NCI-H345 treated with DMSO at 0.1 percent for 48 hours (cell line): Measurements from ENCODE around the gene NTF4.
"Not testable (repeated sequence)": the region's sequence is repeated elsewhere in the genome, so short reads cannot be mapped to it uniquely, and the experiment has no call there.

Source experiments
- DNase-seq: peaks from one replicate; lab custom pipeline; 2025; ENCODE audit not compliant: unreplicated experiment; lab: John Stamatoyannopoulos, UW

The NTF4 gene

DNA sequence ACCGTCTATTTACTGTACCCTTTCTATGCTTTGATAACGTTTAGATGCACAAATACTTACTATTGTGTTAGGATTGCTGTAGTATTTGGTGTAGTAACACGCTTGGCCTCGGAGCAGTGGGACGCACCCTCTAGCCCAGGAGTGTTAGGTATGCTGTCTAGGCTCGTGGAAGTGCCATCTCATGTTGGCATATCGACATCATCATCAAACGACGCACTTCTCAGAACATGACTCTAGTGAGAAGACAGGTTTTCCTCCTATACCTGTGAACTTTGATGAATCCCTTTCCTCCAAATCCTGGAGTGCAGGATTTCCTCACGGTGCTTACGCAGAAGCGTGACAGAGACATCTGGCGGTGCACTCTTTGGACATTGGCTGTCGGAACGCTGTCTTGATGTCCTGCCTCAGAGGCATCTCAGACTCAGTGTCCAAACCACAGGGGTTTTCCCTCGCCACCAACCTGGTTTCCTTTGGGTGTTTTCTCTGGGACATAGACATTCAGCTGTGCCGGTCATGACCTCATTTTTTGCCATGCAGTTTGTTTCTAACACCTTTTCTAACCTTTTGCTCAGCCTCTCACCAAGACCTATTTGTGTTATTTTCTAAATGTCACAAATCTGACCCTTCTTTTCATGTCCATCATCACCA lies 26.9 kb upstream of the NTF4 start:
- no peak for DNase-seq

GRCh38 chr19:49086296-49086695 lies 21.7 kb upstream of the NTF4 start:
- no peak for DNase-seq

DNA sequence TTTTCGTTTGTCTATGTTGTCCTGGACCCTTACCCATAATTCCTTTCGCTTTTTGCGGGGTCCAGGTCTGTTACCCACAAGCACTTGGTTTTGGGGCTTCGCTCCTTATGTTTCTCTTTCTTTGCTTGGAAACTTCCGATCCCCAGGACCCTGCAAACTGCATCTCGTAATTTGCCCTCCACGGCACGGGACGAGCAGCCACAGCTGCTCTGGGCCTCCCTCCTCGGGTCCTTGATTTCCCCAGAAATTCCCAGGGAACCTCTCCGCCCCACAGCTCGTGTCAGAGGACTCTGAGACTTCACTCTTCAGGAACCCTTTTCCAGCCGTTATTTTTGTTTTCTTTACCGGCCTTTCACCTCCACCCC lies 21.2 kb upstream of the NTF4 start:
- DNase-seq = no peak

DNA sequence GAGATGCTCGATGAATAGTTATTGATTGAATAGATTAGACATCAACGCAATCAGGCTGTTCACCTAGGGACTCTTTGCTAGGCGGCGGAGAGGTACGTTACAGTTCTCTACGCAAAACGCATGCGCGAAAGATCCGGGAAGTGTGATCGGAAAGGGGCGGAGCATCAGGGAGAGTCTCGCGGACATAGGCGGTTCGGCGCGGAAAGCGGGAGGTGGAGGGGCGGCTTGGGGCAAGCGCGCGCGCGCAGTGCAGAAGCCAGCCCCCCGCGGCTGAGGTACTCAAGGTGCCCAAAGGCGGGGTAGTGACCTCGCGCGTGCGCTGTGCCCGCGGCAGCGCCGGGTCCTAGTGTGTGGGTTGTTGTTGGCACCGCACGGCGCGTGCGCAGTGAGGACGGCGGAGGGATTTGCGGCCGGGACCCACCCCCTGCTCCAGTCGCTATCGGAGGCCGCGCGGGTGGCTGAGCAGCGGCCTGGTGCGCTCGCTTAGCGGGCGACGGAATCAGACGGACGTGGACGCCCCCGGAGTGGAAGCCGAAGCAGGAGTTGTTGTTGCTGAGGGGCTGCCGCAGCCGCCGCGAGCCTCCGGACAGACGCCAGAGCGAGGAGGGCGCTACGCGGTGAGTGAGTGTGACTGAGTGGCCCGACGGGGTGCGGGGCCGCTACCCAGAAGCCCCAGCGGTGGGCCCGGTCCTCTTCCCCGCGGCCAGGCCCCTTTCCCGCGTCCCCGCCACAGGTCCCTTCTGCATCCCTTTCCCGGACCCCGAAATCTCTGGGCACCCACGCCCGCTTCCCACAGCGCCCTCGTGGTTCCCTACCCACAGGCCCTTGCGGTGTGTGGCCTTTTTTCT lies 20.6 kb upstream of the NTF4 start, which contains the start of gene SNRNP70:
Gene SNRNP70 (plus strand): TSS at position 432 of the 848 bp plus-strand sequence. CDS start 964 bp downstream, outside the sequence.
- DNase-seq = peak; percentile 92

GRCh38 chr19:49084206-49085019 lies 19.8 kb upstream of the NTF4 start:
- DNase-seq = no peak

GRCh38 chr19:49081273-49081672 lies 16.7 kb upstream of the NTF4 start:
- DNase-seq = no peak

- DNase-seq = no peak
These were observed 15.8 kb upstream of the NTF4 start for GRCh38 chr19:49080392-49080791.

DNA sequence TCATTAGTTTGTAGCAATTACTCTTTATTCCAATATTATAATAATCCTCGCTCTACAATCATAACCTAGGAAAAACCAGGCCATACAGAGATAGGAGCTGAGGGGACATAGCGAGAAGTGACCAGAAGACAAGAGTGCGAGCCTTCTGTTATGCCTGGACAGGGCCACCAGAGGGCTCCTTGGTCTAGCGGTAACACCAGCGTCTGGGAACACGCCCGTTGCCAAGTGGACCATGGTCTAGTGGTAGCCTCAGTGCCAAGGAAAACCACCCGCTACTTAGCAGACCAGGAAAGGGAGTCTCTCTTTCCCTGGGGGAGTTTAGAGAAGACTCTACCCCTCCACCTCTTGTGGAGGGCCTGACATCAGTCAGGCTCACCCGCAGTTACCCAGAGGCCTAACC lies 10.3 kb upstream of the NTF4 start:
- DNase-seq = not testable (repeated sequence)

- no peak for DNase-seq
These were observed 9.1 kb upstream of the NTF4 start for GRCh38 chr19:49073514-49074378.

GRCh38 chr19:49071860-49072547 lies 7.4 kb upstream of the NTF4 start:
- no peak for DNase-seq

DNA sequence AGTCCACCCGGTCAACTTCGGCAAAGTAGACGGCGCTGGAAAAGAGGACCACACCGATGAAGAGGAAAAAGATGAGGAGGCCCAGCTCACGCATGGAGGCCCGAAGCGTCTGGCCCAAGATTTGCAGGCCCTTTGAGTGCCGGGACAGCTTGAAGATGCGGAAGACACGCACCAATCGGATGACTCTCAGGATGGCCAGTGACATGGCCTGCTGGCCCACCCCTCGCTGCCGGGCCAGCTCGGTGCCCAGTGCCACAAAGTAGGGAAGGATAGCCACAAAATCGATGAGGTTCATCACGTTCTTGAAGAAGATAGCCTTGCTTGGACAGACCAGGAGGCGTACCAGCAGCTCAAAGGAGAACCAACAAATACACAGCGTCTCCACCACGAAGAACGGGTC lies 5.8 kb upstream of the NTF4 start:
- no peak for DNase-seq

- no peak for DNase-seq
These were observed 4.4 kb upstream of the NTF4 start for GRCh38 chr19:49069026-49069425.

DNA sequence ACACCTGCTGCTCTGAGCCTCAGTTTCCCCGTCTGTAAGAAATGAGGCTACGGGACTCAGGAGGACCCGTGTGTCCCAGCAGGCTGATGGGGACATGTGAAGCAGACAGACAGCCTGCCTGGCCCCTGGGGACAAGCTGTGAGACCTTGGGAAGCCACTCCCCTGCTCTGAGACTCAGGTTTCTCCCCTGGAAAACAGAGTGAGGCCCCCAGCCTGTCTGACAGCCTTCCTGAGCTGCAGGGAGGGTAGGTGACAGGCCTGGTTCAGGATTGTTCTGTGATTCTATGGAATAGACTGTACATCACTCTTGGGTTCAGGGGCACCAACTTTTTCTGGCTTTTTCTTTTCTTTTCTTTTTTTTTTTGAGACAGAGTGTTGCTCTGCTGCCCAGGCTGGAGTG lies 2.9 kb upstream of the NTF4 start:
- no peak for DNase-seq

- no peak for DNase-seq
These were observed 1.4 kb upstream of the NTF4 start for GRCh38 chr19:49065905-49066512.

DNA sequence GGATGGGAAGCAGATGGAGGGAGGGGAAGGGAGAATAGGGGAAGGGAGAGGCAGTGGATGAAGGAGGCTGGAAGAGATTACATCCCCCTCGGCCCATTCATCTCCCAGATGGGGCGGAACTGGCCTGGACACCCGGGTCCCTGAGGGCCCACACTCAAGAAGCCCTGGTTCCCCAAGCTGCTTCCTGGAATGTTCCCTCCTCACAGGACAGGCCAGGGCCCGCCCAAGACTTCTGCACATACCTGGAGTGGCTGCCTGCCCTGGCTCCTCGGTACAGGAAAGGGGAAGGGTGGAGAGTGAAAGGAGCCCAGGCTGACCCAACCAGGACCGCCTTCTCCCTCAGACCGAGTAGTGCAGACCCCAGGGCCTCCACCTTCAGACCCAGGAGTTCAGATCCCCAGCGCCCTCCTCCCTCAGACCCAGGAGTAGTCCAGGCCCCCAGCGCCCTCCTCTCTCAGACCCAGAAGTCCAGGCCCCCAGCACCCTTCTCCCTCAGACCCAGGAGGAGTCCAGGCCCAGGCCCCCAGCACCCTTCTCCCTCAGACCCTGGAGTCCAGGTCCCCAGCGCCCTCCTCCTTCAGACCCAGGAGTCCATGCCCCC lies 489 bp downstream of the NTF4 start:
- no peak for DNase-seq

- DNase-seq = no peak
These were observed 3.2 kb downstream of the NTF4 start for GRCh38 chr19:49061445-49061844.

DNA sequence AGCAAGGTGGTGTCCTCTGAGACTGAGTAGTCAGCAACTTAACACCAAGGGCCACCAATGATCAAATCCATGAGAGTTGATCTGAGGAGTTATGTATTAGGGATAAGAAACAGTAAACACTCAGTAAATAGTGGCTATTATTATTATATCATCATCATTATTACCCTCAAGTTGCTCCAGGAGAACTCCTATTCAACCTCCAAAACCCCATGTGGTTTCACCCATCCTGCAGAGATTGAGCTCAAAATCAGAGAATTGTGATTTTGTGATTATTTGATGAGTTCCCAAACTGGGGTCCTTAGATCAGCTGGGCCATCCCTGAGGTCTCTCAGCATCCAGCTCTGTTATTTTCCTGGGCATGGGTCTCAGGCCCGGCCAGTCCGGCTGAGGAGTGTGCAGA lies 3.6 kb downstream of the NTF4 start:
- DNase-seq = no peak

DNA sequence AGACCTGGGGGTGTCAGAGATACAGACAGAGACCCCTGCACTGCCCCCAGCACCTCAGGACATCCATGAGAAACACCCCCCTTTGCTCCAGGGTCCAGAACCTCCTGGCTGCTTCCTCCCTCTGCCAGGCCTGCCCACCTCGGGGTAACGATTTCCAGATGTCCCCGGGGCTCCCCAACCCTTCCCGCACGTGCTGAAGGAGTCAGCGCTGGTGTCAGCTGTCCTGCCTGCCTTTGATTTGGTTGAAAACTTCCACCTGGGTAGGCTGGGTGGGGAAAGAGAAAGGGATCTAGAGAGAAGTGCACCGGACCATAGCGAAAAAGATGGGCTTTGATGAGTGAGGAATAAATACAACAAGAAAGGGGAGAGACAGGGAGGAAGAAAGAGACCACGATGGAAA lies 5.6 kb downstream of the NTF4 start:
- no peak for DNase-seq

- DNase-seq = no peak
These were observed 6.1 kb downstream of the NTF4 start for GRCh38 chr19:49058562-49058961.
